ENCODE results near the gene CFAP65. TPM values are rescaled to one million over a fixed set of nuclear protein-coding genes. Genes with fewer than 3 reads are reported as not detected.

The CFAP65 gene
- total RNA-seq, 1 experiment from 2014 or later: 0.34 TPM

- Histone ChIP-seq H3K9me3 (no peaks in the 10 kb centered on the region), H3K4me1 (peaks cover 29% of the 10 kb centered on the region), H3K4me3 (ENCODE audit: low read depth, low read length) (no peak overlapping the region), H3K27me3 (replicated peaks; ENCODE audit: control insufficient read depth, insufficient read depth, low read length) (no peaks in the 10 kb centered on the region), H3K36me3 (ENCODE audit: control insufficient read depth, insufficient read depth, low read length) (no peaks in the 10 kb centered on the region)
- intact Hi-C loops (cut with micrococcal nuclease; ENCODE audit: unreplicated experiment): no loop called here
- Mint-ChIP-seq H3K9me3 (ENCODE audit: unreplicated experiment) (no peaks in the 10 kb centered on the region), H3K4me1 (ENCODE audit: low read depth, unreplicated experiment) (peaks cover 28% of the 10 kb centered on the region), H3K36me3 (ENCODE audit: insufficient read depth, unreplicated experiment) (peaks cover 5% of the 10 kb centered on the region), H3K27ac (ENCODE audit: unreplicated experiment) (no peak overlapping the region), H3K27me3 (ENCODE audit: insufficient read depth, unreplicated experiment) (peaks cover 3% of the 10 kb centered on the region), H3K4me3 (ENCODE audit: unreplicated experiment) (no peak overlapping the region)
- POLR2A ChIA-PET: interaction anchor here (1.1 kb wide), 1 partner anchor 283 kb away, joined by 3 read pairs; the partner anchor contains the start of gene CYP27A1
- CTCF ChIA-PET: interaction anchor here (0.5 to 1.6 kb wide), 6 partner anchors 7 to 54 kb away, joined by 3 to 7 read pairs (median 4); no protein-coding TSS in a partner anchor
- TF ChIP-seq, protein P1, sequence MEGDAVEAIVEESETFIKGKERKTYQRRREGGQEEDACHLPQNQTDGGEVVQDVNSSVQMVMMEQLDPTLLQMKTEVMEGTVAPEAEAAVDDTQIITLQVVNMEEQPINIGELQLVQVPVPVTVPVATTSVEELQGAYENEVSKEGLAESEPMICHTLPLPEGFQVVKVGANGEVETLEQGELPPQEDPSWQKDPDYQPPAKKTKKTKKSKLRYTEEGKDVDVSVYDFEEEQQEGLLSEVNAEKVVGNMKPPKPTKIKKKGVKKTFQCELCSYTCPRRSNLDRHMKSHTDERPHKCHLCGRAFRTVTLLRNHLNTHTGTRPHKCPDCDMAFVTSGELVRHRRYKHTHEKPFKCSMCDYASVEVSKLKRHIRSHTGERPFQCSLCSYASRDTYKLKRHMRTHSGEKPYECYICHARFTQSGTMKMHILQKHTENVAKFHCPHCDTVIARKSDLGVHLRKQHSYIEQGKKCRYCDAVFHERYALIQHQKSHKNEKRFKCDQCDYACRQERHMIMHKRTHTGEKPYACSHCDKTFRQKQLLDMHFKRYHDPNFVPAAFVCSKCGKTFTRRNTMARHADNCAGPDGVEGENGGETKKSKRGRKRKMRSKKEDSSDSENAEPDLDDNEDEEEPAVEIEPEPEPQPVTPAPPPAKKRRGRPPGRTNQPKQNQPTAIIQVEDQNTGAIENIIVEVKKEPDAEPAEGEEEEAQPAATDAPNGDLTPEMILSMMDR (IDR thresholded peaks at IDR 0.05; ENCODE audit: insufficient read depth in 1 of 2, low read depth in 1 of 2, low read length in 1 of 2, severe bottlenecking in 1 of 2, unreplicated experiment in 1 of 2): no peak
- BruUV-seq (replicated peaks): no TSS peak
- DNase-seq: no peak
Observed at GRCh38 chr2:219065484-219065883, 24.2 kb upstream of the CFAP65 start.

DNA sequence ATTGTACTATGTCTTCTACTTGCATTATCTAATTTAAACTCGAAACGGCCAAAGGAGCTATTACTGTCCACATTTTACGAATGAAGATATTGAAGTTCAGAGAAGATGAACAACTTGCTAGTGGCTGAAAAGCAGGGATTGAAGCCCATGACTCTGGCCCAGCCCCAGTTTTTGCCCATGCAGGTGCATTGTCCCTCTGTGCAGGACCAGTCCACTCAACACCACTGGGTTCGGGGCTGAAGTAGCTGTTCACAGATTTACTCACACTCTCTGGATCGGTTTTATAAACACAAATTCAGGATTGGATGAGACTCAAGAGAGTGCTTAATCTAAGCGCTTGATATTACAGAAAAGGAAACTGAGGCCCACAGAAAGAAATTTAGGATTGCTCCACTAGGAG, 20.8 kb upstream of the CFAP65 start:
- ChIA-PET POLR2A (no interaction called here), CTCF (interaction anchor here (1.0 to 4.9 kb wide), 4 partner anchors 9 to 91 kb away, joined by 3 to 85 read pairs (median 38); no protein-coding TSS in a partner anchor)
- peaks cover 21% of the 10 kb centered on the region for H3K36me3 Mint-ChIP-seq (ENCODE audit: insufficient read depth, unreplicated experiment)
- H3K9me3 Mint-ChIP-seq (ENCODE audit: unreplicated experiment): no peaks in the 10 kb centered on the region
- peak overlapping the region; percentile 92 for H3K4me3 Mint-ChIP-seq (ENCODE audit: unreplicated experiment)
- no TSS peak for BruUV-seq (replicated peaks)
- H3K27me3 Mint-ChIP-seq (ENCODE audit: insufficient read depth, unreplicated experiment): peaks cover 3% of the 10 kb centered on the region
- DNase-seq: no peak
- intact Hi-C loops (cut with micrococcal nuclease; ENCODE audit: unreplicated experiment): no loop called here
- no peaks in the 10 kb centered on the region for H3K9me3 ChIP-seq
- peaks cover 31% of the 10 kb centered on the region for H3K4me1 ChIP-seq
- H3K27me3 ChIP-seq (replicated peaks; ENCODE audit: control insufficient read depth, insufficient read depth, low read length): no peaks in the 10 kb centered on the region
- H3K4me3 ChIP-seq (ENCODE audit: low read depth, low read length): no peak overlapping the region
- H3K27ac Mint-ChIP-seq (ENCODE audit: unreplicated experiment): no peak overlapping the region
- peaks cover 19% of the 10 kb centered on the region for H3K4me1 Mint-ChIP-seq (ENCODE audit: low read depth, unreplicated experiment)
- TF ChIP-seq, protein P1 (IDR thresholded peaks at IDR 0.05; ENCODE audit: insufficient read depth in 1 of 2, low read depth in 1 of 2, low read length in 1 of 2, severe bottlenecking in 1 of 2, unreplicated experiment in 1 of 2): no peak
- H3K36me3 ChIP-seq (ENCODE audit: control insufficient read depth, insufficient read depth, low read length): peaks cover 5% of the 10 kb centered on the region

DNA sequence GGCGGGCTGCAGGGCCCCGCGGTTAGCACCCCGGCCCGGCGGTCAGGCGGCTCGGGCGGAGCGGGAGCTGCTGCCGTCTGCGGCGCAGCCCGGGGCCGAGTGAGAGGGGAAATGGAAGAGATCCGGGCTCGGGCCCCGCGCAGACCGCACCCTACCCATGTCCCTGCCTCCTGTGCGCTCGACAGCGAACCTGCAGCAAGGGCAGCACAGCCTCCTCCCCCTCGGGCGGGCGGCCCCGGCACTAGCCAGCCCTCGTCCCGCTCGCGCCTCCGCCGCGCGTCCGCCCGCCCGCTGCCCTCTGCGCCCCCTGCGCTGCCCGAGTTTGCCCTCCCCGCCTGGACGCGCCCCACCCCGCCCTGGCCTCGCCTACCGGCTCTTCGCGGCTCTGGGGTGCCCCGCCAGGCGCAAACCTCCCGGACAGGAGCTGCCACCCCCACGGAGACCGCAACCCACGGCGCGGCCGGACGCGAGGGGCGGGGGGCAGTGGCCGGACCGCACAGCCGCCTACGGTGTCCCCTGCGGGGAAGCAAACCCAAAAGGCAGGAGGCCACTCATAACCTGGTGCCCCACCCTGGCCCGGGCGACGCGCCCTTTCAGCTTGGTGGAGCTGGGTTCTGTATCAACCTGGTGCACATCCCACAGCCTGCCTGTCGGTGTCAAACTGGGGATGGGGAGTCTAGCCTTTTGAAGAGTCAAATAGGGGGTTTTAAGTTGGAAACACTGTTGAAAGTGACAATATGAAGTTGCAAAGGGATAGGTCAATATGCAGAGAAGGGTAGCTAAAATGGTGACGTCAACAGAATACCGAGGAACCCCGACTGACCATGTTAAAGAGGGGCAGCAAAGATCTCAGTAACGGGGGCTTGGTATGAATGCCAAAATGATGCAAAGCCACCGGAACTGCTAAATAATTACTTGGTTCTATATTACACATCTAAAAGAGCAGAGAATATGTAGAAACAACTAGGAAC, 19.8 kb upstream of the CFAP65 start, which contains the start of gene IHH:
Gene IHH, minus strand, starts transcription at position 101 of the 971 bp plus-strand sequence. CDS start 454 bp downstream, outside the sequence.
- H3K27ac Mint-ChIP-seq (ENCODE audit: unreplicated experiment): peak within 1 kb of the TSS; percentile 88
- peaks cover 25% of the 10 kb centered on the region for H3K4me1 ChIP-seq
- ChIA-PET CTCF (interaction anchor here (1.0 to 4.9 kb wide), 9 partner anchors 10 to 93 kb away, joined by 3 to 85 read pairs (median 39); no protein-coding TSS in a partner anchor), POLR2A (interaction anchor here (0.6 to 2.8 kb wide), 3 partner anchors 11 to 50 kb away, joined by 3 to 23 read pairs (median 4); no protein-coding TSS in a partner anchor)
- DNase-seq: peak; percentile 79 to 80
- no peaks in the 10 kb centered on the region for H3K9me3 Mint-ChIP-seq (ENCODE audit: unreplicated experiment)
- peak within 1 kb of the TSS; percentile 99 for H3K4me3 ChIP-seq (ENCODE audit: low read depth, low read length)
- H3K4me3 Mint-ChIP-seq (ENCODE audit: unreplicated experiment): peak within 1 kb of the TSS; percentile 92
- peaks cover 19% of the 10 kb centered on the region for H3K4me1 Mint-ChIP-seq (ENCODE audit: low read depth, unreplicated experiment)
- intact Hi-C loops (cut with micrococcal nuclease; ENCODE audit: unreplicated experiment): no loop called here
- H3K36me3 Mint-ChIP-seq (ENCODE audit: insufficient read depth, unreplicated experiment): peaks cover 24% of the 10 kb centered on the region
- H3K9me3 ChIP-seq: no peaks in the 10 kb centered on the region
- TF ChIP-seq, protein P1 (IDR thresholded peaks at IDR 0.05; ENCODE audit: insufficient read depth in 1 of 2, low read depth in 1 of 2, low read length in 1 of 2, severe bottlenecking in 1 of 2, unreplicated experiment in 1 of 2): peak in 1 of 2 experiments; percentile 2
- peaks cover 3% of the 10 kb centered on the region for H3K27me3 Mint-ChIP-seq (ENCODE audit: insufficient read depth, unreplicated experiment)
- no TSS peak for BruUV-seq (replicated peaks)
- no peaks in the 10 kb centered on the region for H3K27me3 ChIP-seq (replicated peaks; ENCODE audit: control insufficient read depth, insufficient read depth, low read length)
- H3K36me3 ChIP-seq (ENCODE audit: control insufficient read depth, insufficient read depth, low read length): peaks cover 13% of the 10 kb centered on the region
